SHP77 (cell line): ENCODE data around the gene SEMA6D.
"Not testable (repeated sequence)": the region's sequence is repeated elsewhere in the genome, so short reads cannot be mapped to it uniquely, and the experiment has no call there.

Experiments
- DNase-seq, 2 experiments: peaks; one replicate each; lab custom pipeline; 2025; lab: John Stamatoyannopoulos, UW

SEMA6D gene

DNA sequence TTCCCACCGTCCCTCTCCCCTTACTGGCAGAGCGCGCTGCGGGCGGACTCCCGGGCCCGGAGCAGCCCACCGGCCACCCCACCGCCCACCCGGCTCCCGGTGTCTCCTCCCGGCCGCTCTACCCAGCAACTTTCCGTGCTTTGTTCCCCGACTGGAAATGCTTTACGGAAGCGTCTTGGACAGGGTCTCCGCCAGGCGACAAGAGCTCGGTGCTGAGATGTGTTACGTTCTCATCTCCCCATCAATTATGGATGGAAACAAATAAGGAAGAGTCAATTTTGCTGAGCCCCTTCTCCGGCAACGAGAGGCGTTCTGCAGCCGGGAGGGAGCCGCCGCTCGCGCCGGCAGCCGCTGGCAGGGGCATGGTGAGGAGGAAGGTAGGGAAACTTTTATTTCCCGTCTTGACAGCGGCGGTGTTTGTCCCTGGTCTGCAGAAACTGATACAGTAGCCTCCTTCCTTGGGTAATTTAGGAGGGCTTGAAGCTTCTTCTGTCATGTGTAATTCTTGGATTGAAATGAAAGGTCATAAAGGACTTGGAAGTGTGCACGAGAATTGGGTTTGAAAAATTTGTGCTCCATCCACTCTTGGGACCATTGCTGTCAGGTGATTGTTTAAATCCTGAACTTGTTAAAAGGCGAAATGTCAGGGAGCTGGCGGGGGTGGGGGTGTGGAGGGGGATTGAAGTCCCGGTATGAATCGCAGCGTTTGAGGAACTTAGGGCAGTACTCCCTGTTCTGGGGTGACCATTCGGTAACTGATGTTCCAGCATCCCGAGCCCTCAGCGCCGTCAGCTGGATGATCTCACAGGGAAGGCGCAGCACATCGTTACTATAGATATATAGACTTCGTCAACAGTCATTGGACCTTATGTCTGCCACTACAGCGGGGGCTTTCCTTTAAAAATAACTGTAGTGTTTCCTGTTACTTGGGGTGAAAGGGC is 1.5 kb downstream of the SEMA6D start:
- peak; percentile 36 to 48 for DNase-seq

GRCh38 chr15:47719730-47720129 is 2.4 kb downstream of the SEMA6D start:
- no peak for DNase-seq

GRCh38 chr15:47720555-47720954 is 3.2 kb downstream of the SEMA6D start:
- no peak for DNase-seq

DNA sequence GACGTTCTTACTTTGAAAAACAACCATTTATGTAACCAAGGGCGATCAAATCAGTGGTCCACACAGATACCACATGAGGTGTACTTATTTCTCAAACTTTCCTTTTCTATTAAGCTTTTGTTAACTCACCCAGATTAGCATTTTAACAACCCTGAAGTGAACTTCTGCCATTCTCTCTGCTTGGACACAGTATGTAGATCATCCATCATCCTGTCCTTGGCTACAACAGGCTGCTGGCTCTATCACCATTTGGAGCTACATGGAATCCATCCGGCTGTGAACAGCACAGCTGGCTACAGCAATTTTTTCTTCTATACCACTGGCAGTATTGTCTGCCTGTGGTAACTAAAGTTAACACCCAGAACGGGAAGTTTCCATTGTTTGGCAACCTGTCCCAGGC is 4.4 kb downstream of the SEMA6D start:
- no peak for DNase-seq

GRCh38 chr15:47724346-47724745 is 7.0 kb downstream of the SEMA6D start:
- DNase-seq: peak; percentile 62 to 64

DNA sequence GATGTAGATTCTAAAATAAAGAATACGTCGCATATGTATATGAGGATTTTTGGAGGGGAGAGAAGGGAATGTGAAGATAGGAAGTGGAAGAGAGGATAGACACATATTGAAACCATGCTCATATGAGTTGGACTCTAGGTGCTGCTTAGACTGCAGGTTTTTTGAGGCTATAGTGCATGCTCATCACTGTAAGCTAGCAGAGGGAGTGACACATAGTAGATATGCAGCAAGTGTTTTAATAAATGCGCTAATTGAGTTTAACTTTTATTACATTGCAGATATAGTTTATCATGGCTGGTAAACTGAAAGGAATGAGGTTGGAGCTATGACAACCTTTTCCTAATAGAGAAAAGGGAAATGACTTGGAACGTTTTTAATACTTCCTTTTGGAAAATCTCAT is 7.7 kb downstream of the SEMA6D start:
- DNase-seq: no peak

- DNase-seq: no peak
Measured at GRCh38 chr15:47725906-47726305, 8.6 kb downstream of the SEMA6D start.

DNA sequence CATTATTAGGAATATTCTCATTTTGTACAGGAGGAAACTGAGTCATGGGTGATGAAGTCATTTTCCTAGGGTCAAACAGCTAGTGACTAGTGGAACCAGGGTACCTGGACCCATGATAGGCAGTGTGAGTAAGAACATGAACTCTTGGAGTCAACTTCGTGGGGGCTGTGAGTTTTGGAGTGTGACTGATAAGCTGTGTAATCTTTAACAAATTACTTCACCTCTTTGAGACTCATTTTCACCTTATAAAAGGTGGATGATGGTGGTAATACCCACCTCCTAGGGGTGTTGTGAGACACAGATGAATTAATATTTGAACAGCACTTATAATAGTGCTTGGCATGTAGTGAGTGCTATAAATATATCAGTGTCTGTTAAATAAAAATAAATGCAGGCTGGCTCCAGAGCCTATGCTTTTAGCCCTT is 9.1 kb downstream of the SEMA6D start:
- DNase-seq: no peak

DNA sequence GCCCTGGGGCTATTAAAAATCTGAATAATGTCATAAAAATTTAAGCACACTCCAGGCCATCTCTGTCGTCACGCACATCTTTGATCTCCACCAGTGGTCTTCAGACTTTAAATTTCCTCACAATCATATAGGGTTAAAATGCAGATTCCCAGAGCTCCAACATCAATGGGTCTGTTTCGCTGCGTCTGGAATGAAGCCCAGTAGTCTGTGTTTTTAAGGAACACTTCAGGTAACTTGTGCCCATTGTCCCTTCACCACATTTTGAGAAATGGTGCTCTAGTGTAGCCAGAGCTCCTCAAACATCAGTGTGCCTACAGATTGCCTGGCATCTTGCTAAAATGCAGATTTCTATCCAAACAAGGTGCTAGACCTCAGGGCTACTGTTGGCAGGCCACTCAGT is 9.8 kb downstream of the SEMA6D start:
- no peak for DNase-seq

DNA sequence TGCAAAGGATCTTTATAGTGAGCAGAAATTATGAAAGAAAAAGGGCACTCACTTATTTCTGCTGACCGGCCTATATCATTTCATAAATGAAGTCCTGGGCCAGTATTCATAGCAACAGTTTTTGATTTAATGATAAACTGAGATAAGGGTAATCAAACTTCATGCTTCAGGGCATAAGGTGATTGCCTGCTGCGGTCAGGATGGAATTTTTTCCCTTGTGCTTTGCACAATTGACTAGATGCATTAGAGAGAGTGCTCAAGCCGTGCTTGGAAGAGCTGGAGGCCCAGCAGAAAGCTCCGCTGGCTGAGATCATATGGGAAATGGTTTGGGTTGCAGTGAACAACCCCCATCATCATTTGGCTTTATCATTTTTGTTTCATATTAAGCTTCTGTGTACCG is 10.4 kb downstream of the SEMA6D start:
- DNase-seq: no peak

DNA sequence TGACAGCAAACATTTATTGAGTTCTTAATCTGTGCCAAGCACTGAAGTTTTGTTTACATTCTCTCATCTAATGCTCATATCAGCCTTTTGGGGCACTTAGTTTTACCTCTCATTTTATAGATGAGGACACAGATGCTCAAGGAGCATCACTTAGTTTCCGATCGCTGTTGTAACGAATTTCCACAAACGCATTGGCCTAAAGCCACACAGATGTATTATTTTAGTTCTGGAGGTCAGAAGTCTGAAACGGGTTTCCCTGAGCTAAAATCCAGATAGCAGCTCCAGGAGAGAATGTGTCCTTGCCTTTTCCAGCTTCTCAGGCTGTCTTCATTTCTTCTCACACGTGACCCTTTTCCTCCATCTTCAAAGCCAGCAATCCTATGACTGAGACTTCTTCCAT is 11.1 kb downstream of the SEMA6D start:
- DNase-seq: no peak

GRCh38 chr15:47728886-47729285 is 11.6 kb downstream of the SEMA6D start:
- DNase-seq: no peak

DNA sequence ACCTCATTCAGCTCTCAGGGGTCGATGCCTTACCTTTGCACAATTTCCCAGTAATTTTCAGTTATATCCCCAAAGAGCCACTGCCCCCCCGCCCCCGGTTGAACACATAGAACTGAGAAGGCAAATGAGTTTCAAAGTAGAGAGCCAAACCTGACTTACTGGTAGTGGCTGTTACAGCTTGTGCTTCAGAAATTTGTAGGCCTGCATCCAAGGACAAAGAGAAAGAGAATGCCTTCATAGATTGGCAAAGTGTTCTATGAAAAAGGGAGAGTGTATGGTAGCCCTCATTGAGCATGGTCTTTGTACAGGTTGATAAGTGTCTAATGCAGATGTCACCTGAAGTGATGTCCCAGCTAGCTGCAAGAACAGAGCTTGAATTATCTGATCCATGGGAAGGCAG is 13.9 kb downstream of the SEMA6D start:
- no peak for DNase-seq

DNA sequence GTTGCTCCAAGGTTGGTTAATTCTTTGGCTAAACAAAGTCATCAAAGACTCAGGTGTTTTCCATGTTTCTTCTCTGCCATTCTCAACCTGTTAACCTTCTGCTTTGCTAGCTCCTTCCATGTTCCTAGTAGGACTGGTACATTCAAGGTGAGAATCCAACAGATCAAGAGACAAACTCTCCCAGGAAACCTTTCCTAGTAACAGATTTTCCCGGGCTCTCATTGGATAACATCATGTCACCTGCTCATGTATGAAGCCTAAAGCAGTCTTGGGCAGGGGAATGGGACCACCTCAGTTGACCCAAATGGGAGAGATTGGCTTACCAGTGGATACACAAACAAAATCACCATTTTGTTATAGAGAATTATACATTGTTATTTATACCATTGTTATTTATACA is 14.9 kb downstream of the SEMA6D start:
- DNase-seq: no peak

GRCh38 chr15:47733085-47733484 is 15.8 kb downstream of the SEMA6D start:
- no peak for DNase-seq

GRCh38 chr15:47736143-47736786 is 19.0 kb downstream of the SEMA6D start:
- no peak for DNase-seq

GRCh38 chr15:47737477-47737876 is 20.2 kb downstream of the SEMA6D start:
- DNase-seq: no peak

DNA sequence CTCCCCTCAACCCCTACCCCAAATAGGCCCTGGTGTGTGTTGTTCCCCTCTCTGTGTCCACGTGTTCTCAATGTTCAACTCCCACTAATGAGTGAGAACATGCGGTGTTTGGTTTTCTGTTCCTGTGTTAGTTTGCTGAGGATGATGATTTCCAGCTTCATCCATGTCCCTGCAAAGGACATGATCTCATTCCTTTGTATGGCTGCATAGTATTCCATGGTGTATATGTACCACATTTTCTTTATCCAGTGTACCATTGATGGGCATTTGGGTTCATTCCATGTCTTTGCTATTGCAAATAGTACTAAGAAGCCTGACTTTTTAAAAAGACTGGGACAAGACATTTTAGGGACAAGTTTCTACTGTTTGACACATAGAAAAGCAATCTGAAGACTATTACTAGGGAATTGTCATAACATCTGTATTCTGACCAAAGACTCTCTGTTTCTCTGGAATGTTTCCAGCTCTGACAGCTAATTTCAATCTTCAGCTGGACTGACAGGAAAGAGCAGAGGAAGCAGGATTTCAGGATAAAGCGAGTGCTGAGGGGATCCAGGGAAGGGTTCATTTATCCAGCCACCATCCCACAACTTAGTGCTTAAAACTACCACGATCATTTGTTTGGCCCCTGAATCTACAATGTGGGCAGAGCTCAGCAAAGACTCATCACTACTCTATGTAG is 21.0 kb downstream of the SEMA6D start:
- not testable (repeated sequence) for DNase-seq

DNA sequence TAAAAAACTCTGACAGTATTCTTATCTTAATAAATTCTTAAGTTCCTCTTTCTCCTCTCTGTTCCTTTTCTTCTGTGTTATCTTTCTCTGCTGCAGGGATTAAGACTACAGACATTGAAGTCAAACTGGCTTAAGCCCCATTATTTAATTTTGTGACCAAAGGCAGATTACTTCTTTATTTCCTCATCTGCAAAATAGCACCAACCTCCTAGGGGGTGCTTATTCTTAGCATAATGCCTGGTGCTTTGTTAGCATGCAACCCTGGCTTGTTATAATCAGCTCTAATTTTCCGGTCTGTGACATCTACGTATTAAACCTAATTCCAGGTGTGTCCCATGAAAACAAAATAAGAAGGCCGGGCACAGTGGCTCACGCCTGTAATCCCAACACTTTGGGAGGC is 23.8 kb downstream of the SEMA6D start:
- no peak for DNase-seq

- DNase-seq: no peak
Measured at GRCh38 chr15:47741907-47742306, 24.6 kb downstream of the SEMA6D start.

DNA sequence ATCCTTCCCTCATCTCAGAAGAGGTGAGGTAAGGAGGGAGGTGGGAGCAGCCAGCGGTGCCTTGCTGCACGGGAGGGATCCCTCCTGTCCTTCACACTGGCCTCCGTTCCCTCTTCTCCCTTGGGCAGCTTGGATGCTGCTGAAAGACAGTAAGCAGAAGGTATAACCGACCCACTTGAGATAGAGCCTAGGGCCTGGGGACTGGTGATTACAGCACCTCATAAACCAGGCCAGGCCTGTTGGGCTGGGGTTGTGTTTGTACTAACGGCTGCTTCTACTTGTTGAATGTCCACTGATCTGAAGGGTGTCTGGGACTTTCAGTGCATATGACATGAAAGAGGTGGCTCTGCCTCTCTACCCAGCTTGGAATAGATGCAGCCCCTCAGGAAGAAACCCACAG is 25.0 kb downstream of the SEMA6D start:
- no peak for DNase-seq

GRCh38 chr15:47742742-47743141 is 25.4 kb downstream of the SEMA6D start:
- no peak for DNase-seq

DNA sequence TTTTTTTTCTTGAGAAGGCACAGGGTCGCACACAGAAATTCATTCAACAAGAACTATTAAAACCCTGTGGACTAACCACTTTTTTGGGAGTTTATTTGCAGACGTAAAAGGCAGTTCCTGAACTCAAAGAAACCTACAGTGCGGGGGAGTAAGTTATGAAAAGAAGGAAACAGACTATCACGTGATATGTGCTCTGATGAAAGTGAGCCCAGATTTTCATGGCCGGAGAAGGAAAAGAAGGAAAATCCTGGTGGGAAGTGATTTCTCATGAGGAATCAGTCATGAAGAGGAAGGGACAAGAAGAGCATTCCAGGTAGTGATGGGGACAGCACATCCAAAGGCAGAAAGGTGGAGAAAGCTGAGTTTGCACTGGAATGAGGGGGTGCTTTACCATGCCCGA is 26.1 kb downstream of the SEMA6D start:
- DNase-seq: no peak
